Measurements from ENCODE around the gene CCDC192. TPM values are rescaled to one million over a fixed set of nuclear protein-coding genes. Genes with fewer than 3 reads are reported as not detected.
A peak's percentile ranks its signal among the peaks of the same experiment; 100 is the strongest.

The CCDC192 gene
- total RNA-seq, 1 experiment from 2014 or later: not detected

GRCh38 chr5:127761869-127762268 lies 58.7 kb downstream of the CCDC192 start:
- no peaks in the 10 kb centered on the region for H3K4me1 Mint-ChIP-seq (ENCODE audit: insufficient read depth, unreplicated experiment)
- no peaks in the 10 kb centered on the region for H3K9me3 Mint-ChIP-seq (ENCODE audit: unreplicated experiment)
- intact Hi-C loops (cut with micrococcal nuclease): no loop called here
- CTCF ChIA-PET: interaction anchor here (0.6 to 1.2 kb wide), 2 partner anchors 103 to 440 kb away, joined by 3 read pairs; no protein-coding TSS in a partner anchor
- no peak for DNase-seq (ENCODE audit: unreplicated experiment)
- POLR2A ChIA-PET: interaction anchor here (0.7 kb wide), 1 partner anchor 321 kb away, joined by 3 read pairs; no protein-coding TSS in a partner anchor
- H3K27ac Mint-ChIP-seq (ENCODE audit: low read depth, unreplicated experiment): no peak overlapping the region
- no peaks in the 10 kb centered on the region for H3K27me3 Mint-ChIP-seq (ENCODE audit: insufficient read depth, unreplicated experiment)
- H3K36me3 Mint-ChIP-seq (ENCODE audit: insufficient read depth, unreplicated experiment): no peaks in the 10 kb centered on the region
- no peak overlapping the region for H3K4me3 Mint-ChIP-seq (ENCODE audit: unreplicated experiment)
- TF ChIP-seq, protein P1, sequence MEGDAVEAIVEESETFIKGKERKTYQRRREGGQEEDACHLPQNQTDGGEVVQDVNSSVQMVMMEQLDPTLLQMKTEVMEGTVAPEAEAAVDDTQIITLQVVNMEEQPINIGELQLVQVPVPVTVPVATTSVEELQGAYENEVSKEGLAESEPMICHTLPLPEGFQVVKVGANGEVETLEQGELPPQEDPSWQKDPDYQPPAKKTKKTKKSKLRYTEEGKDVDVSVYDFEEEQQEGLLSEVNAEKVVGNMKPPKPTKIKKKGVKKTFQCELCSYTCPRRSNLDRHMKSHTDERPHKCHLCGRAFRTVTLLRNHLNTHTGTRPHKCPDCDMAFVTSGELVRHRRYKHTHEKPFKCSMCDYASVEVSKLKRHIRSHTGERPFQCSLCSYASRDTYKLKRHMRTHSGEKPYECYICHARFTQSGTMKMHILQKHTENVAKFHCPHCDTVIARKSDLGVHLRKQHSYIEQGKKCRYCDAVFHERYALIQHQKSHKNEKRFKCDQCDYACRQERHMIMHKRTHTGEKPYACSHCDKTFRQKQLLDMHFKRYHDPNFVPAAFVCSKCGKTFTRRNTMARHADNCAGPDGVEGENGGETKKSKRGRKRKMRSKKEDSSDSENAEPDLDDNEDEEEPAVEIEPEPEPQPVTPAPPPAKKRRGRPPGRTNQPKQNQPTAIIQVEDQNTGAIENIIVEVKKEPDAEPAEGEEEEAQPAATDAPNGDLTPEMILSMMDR (IDR thresholded peaks at IDR 0.05; ENCODE audit: unreplicated experiment): no peak
- no TSS peak for BruUV-seq (replicated peaks)

- CTCF ChIA-PET: interaction anchor here (1.0 to 1.2 kb wide), 3 partner anchors 103 to 439 kb away, joined by 3 to 4 read pairs (median 4); no protein-coding TSS in a partner anchor
- intact Hi-C loops (cut with micrococcal nuclease): no loop called here
- Mint-ChIP-seq H3K27me3 (ENCODE audit: insufficient read depth, unreplicated experiment) (no peaks in the 10 kb centered on the region), H3K27ac (ENCODE audit: low read depth, unreplicated experiment) (no peak overlapping the region), H3K4me3 (ENCODE audit: unreplicated experiment) (no peak overlapping the region), H3K36me3 (ENCODE audit: insufficient read depth, unreplicated experiment) (no peaks in the 10 kb centered on the region), H3K9me3 (ENCODE audit: unreplicated experiment) (no peaks in the 10 kb centered on the region), H3K4me1 (ENCODE audit: insufficient read depth, unreplicated experiment) (no peaks in the 10 kb centered on the region)
- TF ChIP-seq, protein P1 (IDR thresholded peaks at IDR 0.05; ENCODE audit: unreplicated experiment): no peak
- no peak for DNase-seq (ENCODE audit: unreplicated experiment)
- POLR2A ChIA-PET: no interaction called here
- BruUV-seq (replicated peaks): no TSS peak
Measured at GRCh38 chr5:127762412-127762811, 59.2 kb downstream of the CCDC192 start.

- peak; percentile 14 for DNase-seq (ENCODE audit: unreplicated experiment)
- no peaks in the 10 kb centered on the region for H3K4me1 Mint-ChIP-seq (ENCODE audit: insufficient read depth, unreplicated experiment)
- H3K36me3 Mint-ChIP-seq (ENCODE audit: insufficient read depth, unreplicated experiment): no peaks in the 10 kb centered on the region
- TF ChIP-seq, protein P1 (IDR thresholded peaks at IDR 0.05; ENCODE audit: unreplicated experiment): no peak
- H3K27me3 Mint-ChIP-seq (ENCODE audit: insufficient read depth, unreplicated experiment): peaks cover 17% of the 10 kb centered on the region
- intact Hi-C loops (cut with micrococcal nuclease): no loop called here
- POLR2A ChIA-PET: no interaction called here
- no peak overlapping the region for H3K27ac Mint-ChIP-seq (ENCODE audit: low read depth, unreplicated experiment)
- H3K4me3 Mint-ChIP-seq (ENCODE audit: unreplicated experiment): no peak overlapping the region
- no peaks in the 10 kb centered on the region for H3K9me3 Mint-ChIP-seq (ENCODE audit: unreplicated experiment)
- CTCF ChIA-PET: interaction anchor here (0.7 to 1.4 kb wide), 4 partner anchors 8 to 375 kb away, joined by 3 to 6 read pairs (median 3); no protein-coding TSS in a partner anchor
- no TSS peak for BruUV-seq (replicated peaks)
Measured at GRCh38 chr5:127766676-127767335, 63.6 kb downstream of the CCDC192 start.

DNA sequence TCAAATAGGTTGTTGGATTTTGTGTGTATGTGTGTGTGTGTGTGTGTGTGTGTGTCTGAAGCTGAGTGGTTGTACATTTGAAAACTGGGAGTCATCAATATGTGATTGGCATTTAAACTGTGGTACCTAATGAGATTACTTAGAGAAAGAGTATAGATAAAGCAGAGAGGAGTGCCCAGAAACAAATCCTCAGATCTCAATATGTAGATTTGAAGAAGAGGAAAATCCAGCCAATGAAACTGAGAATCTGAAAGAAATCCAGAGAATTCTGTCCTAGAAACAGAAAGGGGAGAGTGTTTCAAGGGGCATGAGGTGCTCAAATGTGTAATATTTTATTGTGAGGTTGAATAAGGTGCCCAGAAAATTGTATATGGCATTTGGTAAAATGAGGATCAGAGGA lies 66.2 kb downstream of the CCDC192 start:
- no peaks in the 10 kb centered on the region for H3K9me3 Mint-ChIP-seq (ENCODE audit: unreplicated experiment)
- no peak overlapping the region for H3K27ac Mint-ChIP-seq (ENCODE audit: low read depth, unreplicated experiment)
- no peak for DNase-seq (ENCODE audit: unreplicated experiment)
- no peaks in the 10 kb centered on the region for H3K4me1 Mint-ChIP-seq (ENCODE audit: insufficient read depth, unreplicated experiment)
- H3K4me3 Mint-ChIP-seq (ENCODE audit: unreplicated experiment): no peak overlapping the region
- intact Hi-C loops (cut with micrococcal nuclease): no loop called here
- POLR2A ChIA-PET: no interaction called here
- CTCF ChIA-PET: interaction anchor here (2.5 kb wide), 1 partner anchor 12 kb away, joined by 11 read pairs; no protein-coding TSS in a partner anchor
- TF ChIP-seq, protein P1 (IDR thresholded peaks at IDR 0.05; ENCODE audit: unreplicated experiment): no peak
- no TSS peak for BruUV-seq (replicated peaks)
- H3K36me3 Mint-ChIP-seq (ENCODE audit: insufficient read depth, unreplicated experiment): no peaks in the 10 kb centered on the region
- H3K27me3 Mint-ChIP-seq (ENCODE audit: insufficient read depth, unreplicated experiment): peaks cover 17% of the 10 kb centered on the region

All from MCF 10A (cell line).